Measurements from ENCODE around the gene PLTP. TPM values are rescaled to one million over a fixed set of nuclear protein-coding genes. Genes with fewer than 3 reads are reported as not detected.
A peak's percentile ranks its signal among the peaks of the same experiment; 100 is the strongest.

The PLTP gene
- total RNA-seq, 5 donors from 2014 or later (not counting 1 experiment from before 2014, with no cell fraction given), result 0.35 to 1.7 (median 1.4) TPM; not detected in 1

GRCh38 chr20:45944965-45945677, 33.2 kb upstream of the PLTP start:
- H3K27me3 Mint-ChIP-seq, result no peaks in the 10 kb centered on the region
- H3K4me3 ChIP-seq (ENCODE audit: control insufficient read depth in 1 of 2, extremely low read depth in 1 of 2, low read length in 1 of 2), result no peak overlapping the region
- no peaks in the 10 kb centered on the region for H3K27me3 ChIP-seq (replicated peaks in 1 of 2; ENCODE audit: control insufficient read depth in 2 of 2, extremely low read depth in 1 of 2, insufficient read depth in 2 of 2, low read length in 1 of 2)
- peaks cover 0 to 25% (median 13%) of the 10 kb centered on the region in 3 donors for H3K4me1 Mint-ChIP-seq
- H3K36me3 Mint-ChIP-seq, result peaks cover 45% of the 10 kb centered on the region
- ChIA-PET POLR2A (interaction anchor here (0.6 to 0.7 kb wide), 2 partner anchors 8 to 16 kb away, joined by 3 to 5 read pairs; no protein-coding TSS in a partner anchor), CTCF (no interaction called here)
- no peaks in the 10 kb centered on the region for H3K9me3 Mint-ChIP-seq
- no peak overlapping the region for H3K4me3 Mint-ChIP-seq
- ATAC-seq (replicated peaks in 1 of 4) (no peak), DNase-seq (no peak)
- H3K9me3 ChIP-seq, result no peaks in the 10 kb centered on the region
- peaks cover 0 to 27% of the 10 kb centered on the region in 2 experiments for H3K4me1 ChIP-seq (ENCODE audit: control insufficient read depth in 1 of 2, extremely low read depth in 1 of 2, insufficient read depth in 2 of 2, low read length in 2 of 2)
- H3K27ac Mint-ChIP-seq, result peak overlapping the region; percentile 57 to 68
- H3K27ac ChIP-seq (ENCODE audit: low read length), result peak overlapping the region; percentile 50
- 94% methylated on average over 11 of the region's 19 CpGs for WGBS (ENCODE audit: insufficient coverage)
- peaks cover 35 to 94% of the 10 kb centered on the region in 2 donors for H3K36me3 ChIP-seq (ENCODE audit: control insufficient read depth in 2 of 2, extremely low read depth in 1 of 2, insufficient read depth in 1 of 2, low read length in 1 of 2)

- CTCF ChIA-PET, result interaction anchor here in 1 of 2 donors (1.1 kb wide), 1 partner anchor 17 kb away, joined by 9 read pairs; no protein-coding TSS in a partner anchor
- no peaks in the 10 kb centered on the region for H3K9me3 ChIP-seq
- POLR2A ChIA-PET, result interaction anchor here (0.6 to 1.1 kb wide), 3 partner anchors 9 to 17 kb away, joined by 3 to 5 read pairs (median 3); no protein-coding TSS in a partner anchor
- Mint-ChIP-seq H3K27me3 (no peaks in the 10 kb centered on the region), H3K36me3 (peaks cover 51% of the 10 kb centered on the region), H3K27ac (peak overlapping the region; percentile 57 to 68), H3K9me3 (no peaks in the 10 kb centered on the region), H3K4me3 (no peak overlapping the region), H3K4me1 (peaks cover 3 to 28% (median 13%) of the 10 kb centered on the region in 3 donors)
- H3K36me3 ChIP-seq (ENCODE audit: control insufficient read depth in 2 of 2, extremely low read depth in 1 of 2, insufficient read depth in 1 of 2, low read length in 1 of 2), result peaks cover 30 to 94% of the 10 kb centered on the region in 2 donors
- no peak for ATAC-seq (replicated peaks in 1 of 4)
- WGBS (ENCODE audit: insufficient coverage), result 81% methylated on average over 11 of the region's 15 CpGs
- H3K4me3 ChIP-seq (ENCODE audit: control insufficient read depth in 1 of 2, extremely low read depth in 1 of 2, low read length in 1 of 2), result no peak overlapping the region
- peaks cover 0 to 23% of the 10 kb centered on the region in 2 experiments for H3K4me1 ChIP-seq (ENCODE audit: control insufficient read depth in 1 of 2, extremely low read depth in 1 of 2, insufficient read depth in 2 of 2, low read length in 2 of 2)
- H3K27me3 ChIP-seq (replicated peaks in 1 of 2; ENCODE audit: control insufficient read depth in 2 of 2, extremely low read depth in 1 of 2, insufficient read depth in 2 of 2, low read length in 1 of 2), result no peaks in the 10 kb centered on the region
- peak overlapping the region; percentile 13 for H3K27ac ChIP-seq (ENCODE audit: low read length)
- no peak for DNase-seq
Measured at GRCh38 chr20:45944151-45944964, 32.4 kb upstream of the PLTP start.

GRCh38 chr20:45943613-45944012, 31.7 kb upstream of the PLTP start:
- H3K36me3 Mint-ChIP-seq, result peaks cover 44% of the 10 kb centered on the region
- 100% methylated on average over 6 of the region's 6 CpGs for WGBS (ENCODE audit: insufficient coverage)
- Histone ChIP-seq H3K27me3 (replicated peaks in 1 of 2; ENCODE audit: control insufficient read depth in 2 of 2, extremely low read depth in 1 of 2, insufficient read depth in 2 of 2, low read length in 1 of 2) (no peaks in the 10 kb centered on the region), H3K36me3 (ENCODE audit: control insufficient read depth in 2 of 2, extremely low read depth in 1 of 2, insufficient read depth in 1 of 2, low read length in 1 of 2) (peaks cover 32 to 94% of the 10 kb centered on the region in 2 donors), H3K4me3 (ENCODE audit: control insufficient read depth in 1 of 2, extremely low read depth in 1 of 2, low read length in 1 of 2) (no peak overlapping the region), H3K27ac (ENCODE audit: low read length) (peak overlapping the region; percentile 1), H3K4me1 (ENCODE audit: control insufficient read depth in 1 of 2, extremely low read depth in 1 of 2, insufficient read depth in 2 of 2, low read length in 2 of 2) (peaks cover 0 to 23% of the 10 kb centered on the region in 2 experiments), H3K9me3 (no peaks in the 10 kb centered on the region)
- H3K4me3 Mint-ChIP-seq, result no peak overlapping the region
- no peak for ATAC-seq (replicated peaks in 1 of 4)
- DNase-seq, result no peak
- ChIA-PET CTCF (interaction anchor here in 1 of 2 donors (1.1 kb wide), 1 partner anchor 18 kb away, joined by 9 read pairs; no protein-coding TSS in a partner anchor), POLR2A (interaction anchor here in 1 of 2 donors (0.6 to 1.1 kb wide), 2 partner anchors 10 to 14 kb away, joined by 3 to 7 read pairs; no protein-coding TSS in a partner anchor)
- H3K4me1 Mint-ChIP-seq, result peaks cover 5 to 26% (median 13%) of the 10 kb centered on the region in 3 donors
- no peaks in the 10 kb centered on the region for H3K9me3 Mint-ChIP-seq
- H3K27me3 Mint-ChIP-seq, result no peaks in the 10 kb centered on the region
- H3K27ac Mint-ChIP-seq, result peak overlapping the region; percentile 57 to 68

- no peak for ATAC-seq (replicated peaks in 1 of 4)
- Mint-ChIP-seq H3K36me3 (peaks cover 45% of the 10 kb centered on the region), H3K9me3 (no peaks in the 10 kb centered on the region), H3K4me1 (peaks cover 21 to 41% (median 30%) of the 10 kb centered on the region in 3 donors), H3K4me3 (no peak overlapping the region), H3K27ac (no peak overlapping the region), H3K27me3 (no peaks in the 10 kb centered on the region)
- DNase-seq, result no peak
- ChIA-PET CTCF (no interaction called here), POLR2A (interaction anchor here in 1 of 2 donors (0.5 kb wide), 1 partner anchor 14 kb away, joined by 8 read pairs; no protein-coding TSS in a partner anchor)
- Histone ChIP-seq H3K27me3 (replicated peaks in 1 of 2; ENCODE audit: control insufficient read depth in 2 of 2, extremely low read depth in 1 of 2, insufficient read depth in 2 of 2, low read length in 1 of 2) (no peaks in the 10 kb centered on the region), H3K4me1 (ENCODE audit: control insufficient read depth in 1 of 2, extremely low read depth in 1 of 2, insufficient read depth in 2 of 2, low read length in 2 of 2) (peaks cover 3 to 24% of the 10 kb centered on the region in 2 experiments), H3K4me3 (ENCODE audit: control insufficient read depth in 1 of 2, extremely low read depth in 1 of 2, low read length in 1 of 2) (no peak overlapping the region), H3K9me3 (no peaks in the 10 kb centered on the region), H3K36me3 (ENCODE audit: control insufficient read depth in 2 of 2, extremely low read depth in 1 of 2, insufficient read depth in 1 of 2, low read length in 1 of 2) (peaks cover 21 to 83% of the 10 kb centered on the region in 2 donors), H3K27ac (ENCODE audit: low read length) (no peak overlapping the region)
- 97% methylated on average over 9 of the region's 13 CpGs for WGBS (ENCODE audit: insufficient coverage)
Measured at GRCh38 chr20:45940469-45940868, 28.5 kb upstream of the PLTP start.

GRCh38 chr20:45940053-45940452, 28.1 kb upstream of the PLTP start:
- CTCF ChIA-PET, result no interaction called here
- Mint-ChIP-seq H3K4me1 (peaks cover 21 to 43% (median 30%) of the 10 kb centered on the region in 3 donors), H3K27ac (peak overlapping the region in 1 of 2 donors; percentile 11), H3K9me3 (no peaks in the 10 kb centered on the region), H3K27me3 (no peaks in the 10 kb centered on the region), H3K36me3 (peaks cover 42% of the 10 kb centered on the region), H3K4me3 (no peak overlapping the region)
- WGBS (ENCODE audit: insufficient coverage), result no CpG with 5 or more reads among the region's 3 CpGs
- peaks cover 3 to 20% of the 10 kb centered on the region in 2 experiments for H3K4me1 ChIP-seq (ENCODE audit: control insufficient read depth in 1 of 2, extremely low read depth in 1 of 2, insufficient read depth in 2 of 2, low read length in 2 of 2)
- H3K4me3 ChIP-seq (ENCODE audit: control insufficient read depth in 1 of 2, extremely low read depth in 1 of 2, low read length in 1 of 2), result no peak overlapping the region
- no peaks in the 10 kb centered on the region for H3K9me3 ChIP-seq
- no peak for ATAC-seq (replicated peaks in 1 of 4)
- H3K27ac ChIP-seq (ENCODE audit: low read length), result no peak overlapping the region
- POLR2A ChIA-PET, result interaction anchor here in 1 of 2 donors (0.5 kb wide), 1 partner anchor 15 kb away, joined by 8 read pairs; no protein-coding TSS in a partner anchor
- no peak for DNase-seq
- no peaks in the 10 kb centered on the region for H3K27me3 ChIP-seq (replicated peaks in 1 of 2; ENCODE audit: control insufficient read depth in 2 of 2, extremely low read depth in 1 of 2, insufficient read depth in 2 of 2, low read length in 1 of 2)
- H3K36me3 ChIP-seq (ENCODE audit: control insufficient read depth in 2 of 2, extremely low read depth in 1 of 2, insufficient read depth in 1 of 2, low read length in 1 of 2), result peaks cover 17 to 79% of the 10 kb centered on the region in 2 donors

Measured in T-cell (primary cell).